ENCODE data around the gene YAE1.
"Not testable (repeated sequence)": the region's sequence is repeated elsewhere in the genome, so short reads cannot be mapped to it uniquely, and the experiment has no call there.

YAE1 gene, protein sequence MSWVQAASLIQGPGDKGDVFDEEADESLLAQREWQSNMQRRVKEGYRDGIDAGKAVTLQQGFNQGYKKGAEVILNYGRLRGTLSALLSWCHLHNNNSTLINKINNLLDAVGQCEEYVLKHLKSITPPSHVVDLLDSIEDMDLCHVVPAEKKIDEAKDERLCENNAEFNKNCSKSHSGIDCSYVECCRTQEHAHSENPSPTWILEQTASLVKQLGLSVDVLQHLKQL

DNA sequence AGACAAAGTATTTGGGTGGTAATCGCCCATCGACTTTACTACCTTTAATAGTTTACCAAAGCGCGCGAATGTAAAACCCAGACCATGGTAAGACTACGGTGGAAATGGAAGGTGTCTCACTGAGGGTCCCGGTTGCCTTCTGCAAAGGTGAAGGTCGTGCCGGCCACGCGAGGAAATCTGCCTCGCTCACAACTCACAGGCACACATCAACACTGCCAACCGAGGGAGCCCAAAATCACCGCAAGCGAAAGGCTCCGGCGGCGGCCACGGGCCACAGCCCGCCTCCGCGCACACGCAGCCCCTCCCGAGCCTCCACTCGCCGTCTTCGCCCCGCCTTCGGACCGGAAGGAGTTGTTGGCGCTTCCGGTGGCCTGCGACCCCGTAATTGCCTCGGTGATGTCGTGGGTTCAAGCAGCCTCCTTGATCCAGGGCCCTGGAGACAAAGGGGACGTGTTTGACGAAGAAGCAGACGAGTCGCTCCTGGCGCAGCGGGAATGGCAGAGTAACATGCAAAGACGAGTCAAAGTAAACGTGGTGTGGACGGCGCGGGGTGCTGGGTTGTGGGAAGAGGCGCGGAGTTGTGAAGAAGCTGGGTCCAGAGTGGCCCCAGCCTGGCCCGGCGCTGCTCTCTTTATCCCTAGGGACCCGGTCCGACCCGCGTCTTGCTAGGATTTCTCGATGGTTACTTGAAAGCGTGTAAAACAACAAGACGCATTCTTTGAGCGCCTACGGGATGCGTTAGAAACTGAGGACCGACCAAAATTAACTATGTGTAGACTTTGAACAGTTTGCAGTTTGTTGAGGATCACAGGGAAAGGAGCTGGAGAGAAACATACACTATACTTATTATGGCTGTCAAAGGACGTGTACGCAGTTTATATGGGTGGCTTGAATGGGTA is at the start of gene YAE1:
Gene YAE1, plus strand, starts transcription at position 382 of the 899 bp plus-strand sequence. Its CDS starts 15 bp downstream, at position 397.
- DNase-seq (ENCODE audit: low read depth) = peak; percentile 73

DNA sequence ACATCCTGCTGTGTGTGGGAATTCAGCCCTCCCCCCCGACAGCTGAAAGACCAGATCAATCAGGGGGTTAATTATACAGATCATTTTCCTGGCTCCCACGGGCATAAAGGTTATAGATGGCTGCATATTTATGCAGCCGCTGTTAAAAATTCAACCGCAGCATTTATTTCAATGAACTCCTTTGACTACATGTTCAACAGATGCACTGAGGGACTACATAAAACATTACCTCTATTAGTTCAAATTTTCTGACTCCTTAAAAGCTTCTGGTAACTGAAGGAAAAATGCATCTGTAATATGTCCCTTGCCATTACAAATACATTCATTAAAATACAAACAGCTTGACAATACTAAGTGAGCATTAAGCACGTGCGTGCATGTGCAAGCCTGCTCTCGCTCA is 49.7 kb upstream of the YAE1 start:
- DNase-seq (ENCODE audit: low read depth) = no peak

DNA sequence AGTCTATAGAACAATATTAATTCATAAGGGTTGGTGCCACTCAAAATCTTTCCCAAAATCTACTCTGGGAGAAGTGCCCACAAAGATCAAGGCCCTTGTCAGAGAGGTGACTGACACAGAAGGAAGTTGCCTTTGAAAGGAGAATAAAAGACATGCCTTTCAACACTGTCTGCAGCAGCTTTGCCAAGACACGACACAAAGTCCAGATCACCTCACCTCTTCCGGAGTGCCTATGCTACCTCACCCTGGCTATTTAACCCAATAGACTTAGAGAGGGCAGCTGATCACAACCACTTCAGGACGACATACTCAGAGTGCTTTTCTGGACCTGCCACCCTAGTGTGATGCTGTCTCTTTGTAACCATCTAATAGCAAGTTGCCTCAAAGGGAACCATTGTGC is 49.0 kb upstream of the YAE1 start:
- DNase-seq (ENCODE audit: low read depth) = no peak

DNA sequence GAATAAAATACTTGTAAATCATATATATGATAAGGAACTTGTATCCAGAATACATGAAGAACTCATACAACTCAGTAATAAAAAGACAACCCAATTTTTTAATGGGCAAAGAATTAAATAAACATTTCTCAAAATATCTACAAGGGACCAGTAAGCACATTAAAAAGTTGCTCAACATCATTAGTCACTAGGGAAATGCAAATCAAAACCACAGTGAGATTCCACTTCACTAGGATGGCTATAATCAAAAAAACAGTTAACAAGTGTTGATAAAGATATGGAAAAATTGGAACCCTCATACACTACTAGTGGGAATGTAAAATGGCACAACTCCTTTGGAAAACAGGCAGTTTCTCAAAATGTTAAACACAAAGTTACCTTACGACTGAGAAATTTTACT is 40.3 kb upstream of the YAE1 start:
- no peak for DNase-seq (ENCODE audit: low read depth)

DNA sequence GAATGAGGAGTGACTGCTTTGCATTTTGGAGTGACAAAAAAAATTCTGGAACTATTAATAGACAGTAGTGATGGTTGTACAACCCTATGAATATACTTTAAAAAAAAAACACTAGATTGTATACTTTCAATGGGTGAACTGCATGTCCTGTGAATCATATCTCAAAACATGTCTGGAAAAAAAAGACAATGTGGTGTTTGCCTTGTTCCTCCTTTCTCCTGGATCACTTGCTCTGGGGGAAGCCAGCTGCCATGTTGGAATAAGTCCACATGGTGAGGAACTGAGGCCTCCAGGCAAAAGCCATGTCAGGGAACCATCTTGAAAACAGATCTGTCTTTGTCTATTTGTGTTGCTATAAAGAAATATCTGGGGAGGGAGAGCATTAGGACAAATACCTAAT is 39.5 kb upstream of the YAE1 start:
- DNase-seq (ENCODE audit: low read depth) = no peak

DNA sequence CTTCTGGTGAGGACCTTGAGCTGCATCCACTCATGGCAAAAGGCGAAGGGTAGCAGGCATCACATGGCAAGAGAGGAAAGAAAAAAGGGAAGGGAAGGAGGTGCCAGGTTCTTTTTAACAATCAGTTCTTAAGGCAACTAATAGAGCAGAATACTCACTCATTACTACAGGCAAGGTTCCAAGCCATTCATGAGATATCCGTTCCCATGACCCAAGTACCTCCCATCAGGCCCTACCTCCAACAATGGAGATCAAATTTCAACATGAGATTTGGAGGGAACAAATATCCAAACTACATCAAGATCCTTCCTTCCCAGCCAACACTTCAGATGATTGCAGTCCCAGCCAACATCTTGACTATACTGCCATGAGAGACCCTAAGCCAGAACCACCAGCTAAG is 38.9 kb upstream of the YAE1 start:
- DNase-seq (ENCODE audit: low read depth) = no peak

DNA sequence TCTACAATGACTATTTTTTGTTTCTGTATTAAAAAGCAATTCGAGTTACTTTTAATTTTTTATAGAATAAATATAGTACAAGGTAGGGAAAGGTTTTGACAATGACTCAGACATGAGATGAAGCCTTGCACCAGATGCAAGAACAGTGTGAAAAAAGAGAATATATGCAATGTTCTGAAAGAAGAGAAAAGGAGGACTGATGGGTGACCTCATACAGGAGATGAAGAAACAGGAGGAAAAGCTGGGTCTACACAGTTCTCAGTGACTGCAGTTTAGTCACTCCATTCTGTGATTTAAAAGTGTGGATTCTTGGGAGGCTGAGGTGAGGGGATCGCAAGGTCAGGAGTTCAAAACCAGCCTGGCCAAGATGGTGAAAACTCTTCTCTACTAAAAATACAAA is 38.3 kb upstream of the YAE1 start:
- DNase-seq (ENCODE audit: low read depth) = no peak

DNA sequence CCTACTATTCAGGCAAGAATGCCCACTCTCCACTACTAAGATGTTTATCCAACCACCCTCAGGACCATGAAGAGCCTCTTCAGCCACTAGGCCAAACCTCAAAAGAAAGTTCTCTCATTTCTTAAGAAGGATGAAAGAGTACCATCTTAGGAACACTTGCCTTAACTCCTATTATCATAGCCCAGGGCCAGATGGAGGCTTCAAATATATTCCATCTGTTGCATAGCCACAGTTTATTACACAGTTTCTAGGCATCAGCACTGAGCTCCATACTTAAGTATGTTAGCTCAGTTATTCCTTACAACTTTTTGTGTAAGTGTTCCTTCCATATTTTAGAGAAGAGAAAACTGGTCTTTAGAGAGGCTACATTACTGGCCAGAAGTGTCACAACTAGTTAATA is 37.4 kb upstream of the YAE1 start:
- no peak for DNase-seq (ENCODE audit: low read depth)

DNA sequence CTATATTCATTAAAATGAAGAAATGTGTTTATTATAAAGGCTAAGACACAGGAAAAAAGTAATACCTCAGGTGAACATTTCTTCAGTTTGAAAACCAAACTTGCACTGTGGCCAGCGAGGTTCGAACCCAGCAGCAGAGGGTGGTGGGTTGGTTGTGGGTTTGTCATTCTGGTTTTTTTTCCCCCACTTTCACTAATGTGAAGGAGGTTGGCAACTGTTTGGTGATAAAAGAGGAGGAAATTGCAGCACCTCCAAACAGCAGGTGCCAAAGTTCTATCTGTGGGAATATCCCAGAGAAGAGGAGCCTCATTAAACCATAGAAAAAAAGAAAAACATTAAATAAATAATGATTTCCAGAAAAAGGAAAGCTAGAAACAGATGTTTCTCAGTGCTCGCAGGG is 36.6 kb upstream of the YAE1 start:
- DNase-seq (ENCODE audit: low read depth) = no peak

DNA sequence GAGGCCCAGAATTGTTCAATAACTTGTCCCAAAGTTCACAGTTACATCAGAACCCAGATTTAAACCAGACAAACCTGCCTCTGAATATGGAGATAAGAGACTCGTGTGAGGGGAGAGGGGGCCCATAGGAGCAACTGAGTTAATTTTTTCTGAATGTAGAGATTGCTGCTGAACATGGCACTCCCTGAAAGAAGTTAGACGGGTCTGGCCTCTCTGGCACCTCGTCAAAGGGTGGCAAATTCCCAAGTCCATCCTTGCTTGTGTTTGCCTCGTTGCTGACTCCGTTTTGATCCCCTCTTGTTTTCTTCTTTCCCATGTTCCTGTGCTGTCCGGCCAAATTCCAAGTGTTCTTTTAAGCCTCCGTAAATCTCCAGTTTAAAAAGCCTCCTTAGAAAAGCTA is 35.2 kb upstream of the YAE1 start:
- no peak for DNase-seq (ENCODE audit: low read depth)

DNA sequence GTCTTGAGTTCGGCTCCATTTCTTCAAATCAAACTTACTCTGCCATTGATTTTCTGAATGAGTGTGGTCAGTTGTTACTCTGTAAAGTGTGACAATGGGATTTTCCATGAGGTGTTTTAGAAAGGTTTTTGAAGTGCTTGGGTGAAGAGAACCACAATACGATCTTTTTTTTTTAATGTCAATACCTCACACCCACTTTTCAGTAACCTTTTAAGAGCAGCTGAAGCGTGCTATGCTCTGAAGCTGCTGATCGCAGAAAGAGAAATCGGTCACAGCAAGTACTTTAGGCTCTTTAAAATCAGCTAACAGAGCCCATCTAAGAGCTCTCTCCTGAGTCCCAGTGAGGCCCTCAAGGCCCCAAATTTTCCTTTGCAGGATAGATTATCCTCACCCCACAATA is 34.4 kb upstream of the YAE1 start:
- DNase-seq (ENCODE audit: low read depth) = no peak

DNA sequence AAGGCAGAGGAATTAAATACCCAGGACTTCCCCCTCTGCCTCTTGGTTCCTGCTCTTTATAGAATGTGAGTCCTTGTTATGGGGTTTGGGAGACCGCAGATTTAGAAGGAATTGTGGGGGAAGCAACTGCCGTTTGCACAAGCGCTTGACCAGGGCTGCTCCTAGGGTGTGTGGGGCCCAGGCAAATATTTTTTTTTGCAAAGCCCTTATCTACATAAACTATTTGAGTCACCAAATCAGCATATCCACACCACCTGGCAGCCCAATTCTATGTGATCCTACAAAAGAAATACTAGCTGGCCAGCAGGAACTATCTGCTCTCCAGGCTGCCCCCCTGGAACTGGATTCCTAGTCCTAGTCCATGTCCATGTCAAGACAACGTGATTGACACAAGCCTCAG is 33.4 kb upstream of the YAE1 start:
- no peak for DNase-seq (ENCODE audit: low read depth)

DNA sequence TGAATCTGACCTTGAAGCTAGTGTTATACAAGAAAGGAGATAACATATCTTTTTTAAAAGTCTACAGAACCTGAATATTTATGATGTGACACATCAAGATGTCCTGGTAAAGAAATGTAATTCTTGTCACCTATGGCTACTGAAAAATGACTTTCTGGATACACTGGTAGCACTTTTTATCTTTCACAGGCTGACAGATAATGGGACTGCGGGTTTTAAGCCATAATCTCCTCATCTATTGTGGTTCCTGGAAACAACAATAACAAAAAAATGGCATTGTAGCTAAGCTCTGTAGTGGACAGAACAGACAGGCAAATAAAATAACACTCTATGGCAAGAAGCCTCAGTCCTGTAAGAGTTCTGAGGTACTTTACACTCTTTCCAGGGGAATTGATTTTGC is 31.6 kb upstream of the YAE1 start:
- DNase-seq (ENCODE audit: low read depth) = no peak

DNA sequence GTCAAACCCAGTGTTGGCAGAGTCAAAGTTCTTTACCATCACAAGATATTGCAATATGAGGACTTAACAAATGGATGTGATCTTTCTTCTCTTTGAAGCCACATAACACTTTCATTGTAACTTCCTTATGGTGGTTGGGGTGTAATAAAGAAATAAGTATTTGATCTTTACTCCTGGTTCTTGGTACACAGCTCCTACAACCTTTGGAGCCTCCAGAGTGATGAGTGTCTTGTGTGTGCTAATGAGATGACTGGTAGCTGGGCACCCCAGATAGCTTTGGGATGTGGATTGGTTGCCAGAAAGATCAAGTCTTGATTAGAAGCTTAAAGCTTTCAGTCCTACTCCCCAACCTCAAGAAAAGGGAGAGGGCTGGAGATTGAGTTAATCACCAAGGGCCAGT is 31.1 kb upstream of the YAE1 start:
- DNase-seq (ENCODE audit: low read depth) = no peak

DNA sequence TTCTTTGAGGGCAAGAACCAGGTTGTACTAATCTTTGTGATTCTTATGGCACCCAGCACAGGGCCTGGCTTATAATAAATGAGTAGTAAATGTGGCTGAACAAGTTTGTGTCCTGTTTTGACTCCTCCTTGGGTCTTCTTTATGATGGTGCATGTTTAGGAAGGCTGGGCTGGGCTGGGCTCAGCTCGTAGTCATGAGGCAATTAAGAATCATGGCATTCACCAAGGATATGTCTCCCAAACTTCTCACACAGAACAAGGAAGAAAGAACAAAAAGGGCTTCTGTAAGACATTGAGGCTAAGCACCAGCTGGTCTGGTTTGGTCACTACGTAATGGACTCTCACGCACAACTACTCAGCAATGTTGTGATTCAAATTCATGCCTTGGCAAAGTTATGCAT is 30.5 kb upstream of the YAE1 start:
- DNase-seq (ENCODE audit: low read depth) = no peak

DNA sequence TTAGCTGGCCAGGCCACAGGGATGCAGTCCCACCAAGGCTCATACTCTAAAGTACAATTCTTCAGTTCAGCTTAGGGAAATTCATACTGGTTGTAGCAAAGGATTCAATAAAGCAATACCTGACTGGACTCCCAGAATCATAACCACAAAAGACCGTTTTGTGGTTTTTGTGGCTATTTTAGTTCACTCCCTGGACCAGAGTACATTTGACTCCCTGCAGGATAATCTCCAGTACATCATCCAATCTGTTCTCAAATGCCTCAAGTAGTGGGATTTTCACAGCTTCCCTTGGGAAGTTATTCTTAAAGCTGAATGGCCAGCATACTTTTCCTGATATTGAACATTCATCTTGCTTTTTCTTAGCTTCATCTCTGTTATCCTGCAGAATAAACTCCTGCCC is 29.3 kb upstream of the YAE1 start:
- no peak for DNase-seq (ENCODE audit: low read depth)

DNA sequence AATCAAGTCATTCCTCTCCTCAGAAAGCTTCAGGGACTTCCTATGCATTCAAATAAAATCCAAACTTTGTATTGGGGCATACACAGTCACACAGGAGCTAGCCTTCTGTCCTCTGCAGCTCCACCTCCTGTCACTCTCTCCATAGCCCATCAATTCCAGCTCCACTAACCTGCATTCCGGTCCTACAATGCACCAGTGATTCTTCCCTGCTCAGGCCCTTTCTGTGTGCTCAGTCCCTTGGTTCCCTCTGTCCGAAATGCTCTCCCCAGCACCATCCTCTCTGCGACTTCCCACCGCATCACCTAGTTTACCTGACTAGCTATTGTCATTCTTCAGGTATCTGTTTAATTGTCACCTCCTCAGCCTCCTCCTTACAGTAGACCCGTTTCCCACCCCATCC is 26.4 kb upstream of the YAE1 start:
- DNase-seq (ENCODE audit: low read depth) = no peak

DNA sequence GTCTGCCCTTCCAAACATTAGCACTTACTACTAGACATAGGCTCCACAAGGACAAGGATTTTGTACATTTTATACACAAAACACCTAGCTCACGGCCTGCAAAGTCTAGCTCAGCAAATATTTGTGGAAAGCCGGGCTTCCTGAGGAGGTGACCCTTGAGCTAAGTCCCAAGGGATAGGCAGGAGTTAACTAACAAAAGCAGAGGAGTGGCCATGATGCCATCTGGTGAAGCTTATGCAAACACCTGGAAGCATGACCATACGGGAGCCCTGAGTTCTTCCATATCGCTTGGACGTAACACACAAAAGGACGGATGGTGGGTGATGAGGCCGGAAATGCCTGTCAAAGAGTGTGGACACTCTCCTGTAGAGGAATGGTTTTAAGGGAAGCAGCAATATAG is 25.9 kb upstream of the YAE1 start:
- no peak for DNase-seq (ENCODE audit: low read depth)

DNA sequence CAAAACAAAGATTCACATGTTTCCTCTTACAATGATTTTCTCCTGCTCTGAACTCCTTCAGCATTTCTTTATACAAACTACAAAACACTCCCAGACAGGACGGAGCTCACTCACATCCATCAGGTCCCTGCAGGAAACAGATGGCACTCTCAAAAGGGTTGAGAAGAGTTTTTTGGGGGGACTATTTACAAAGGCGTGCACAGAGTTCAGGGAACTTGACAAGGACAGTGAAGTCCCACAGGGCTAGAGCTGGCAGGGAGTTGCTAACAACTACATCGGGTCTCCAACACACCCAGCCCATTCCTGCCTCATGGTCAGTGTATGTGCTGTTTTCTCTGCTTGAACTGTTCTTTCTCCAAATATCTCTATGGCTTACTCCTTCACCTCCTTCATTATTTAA is 24.7 kb upstream of the YAE1 start:
- DNase-seq (ENCODE audit: low read depth) = no peak

DNA sequence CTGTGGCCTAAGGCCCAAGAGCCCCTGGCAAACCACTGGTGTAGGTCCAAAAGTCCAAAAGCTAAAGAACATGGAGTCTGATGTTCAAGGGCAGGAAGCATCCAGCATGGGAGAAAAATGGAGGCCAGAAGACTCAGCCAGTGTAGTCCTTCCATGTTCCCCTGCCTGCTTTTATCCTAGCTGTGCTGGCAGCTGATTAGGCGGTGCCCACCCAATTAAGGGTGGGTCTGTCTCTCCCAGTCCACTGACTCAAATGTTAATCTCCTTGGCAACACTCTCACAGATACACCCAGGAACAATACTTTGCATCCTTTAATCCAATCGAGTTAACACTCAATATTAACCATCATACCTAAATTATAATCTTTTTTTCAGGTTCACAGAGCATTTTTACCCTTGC is 21.4 kb upstream of the YAE1 start:
- DNase-seq (ENCODE audit: low read depth) = not testable (repeated sequence)

DNA sequence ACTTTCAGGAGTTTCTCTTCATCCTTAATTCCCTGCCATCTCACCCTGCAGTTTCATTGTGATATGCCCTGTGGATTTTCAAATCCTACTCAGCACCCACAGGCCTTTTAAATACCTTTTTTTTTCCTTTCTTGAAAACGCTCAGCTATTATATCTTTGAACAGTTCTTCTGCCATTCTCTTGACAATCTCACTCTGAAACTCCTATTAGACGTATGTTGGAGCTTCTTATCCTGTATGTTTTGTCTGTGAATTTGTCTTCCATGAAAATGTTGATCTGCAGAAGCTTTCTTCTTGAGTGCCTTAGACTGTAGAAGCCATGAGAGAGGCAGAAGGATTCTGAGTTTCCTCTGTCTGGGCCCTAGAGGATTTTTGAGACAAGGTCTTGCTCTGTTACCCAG is 18.9 kb upstream of the YAE1 start:
- DNase-seq (ENCODE audit: low read depth) = no peak

DNA sequence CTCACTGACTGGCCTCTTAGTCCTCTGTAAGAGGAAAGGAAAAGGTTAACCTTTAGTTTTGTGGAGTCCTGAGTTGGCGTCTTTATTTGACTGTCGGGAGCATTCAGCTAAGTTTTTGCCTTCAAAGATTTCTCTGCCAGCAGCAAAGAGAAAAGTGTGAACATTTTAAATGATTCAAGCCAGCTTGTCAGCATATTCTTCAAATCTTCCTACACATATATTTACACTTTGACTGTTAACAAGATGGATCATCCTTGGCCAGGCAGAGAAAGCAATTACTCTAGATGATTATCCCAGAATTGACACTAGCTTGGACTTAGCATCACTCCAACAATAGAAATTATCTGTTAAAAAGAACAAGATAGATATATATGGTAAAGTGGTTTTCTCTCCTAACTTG is 15.8 kb upstream of the YAE1 start:
- DNase-seq (ENCODE audit: low read depth) = no peak

DNA sequence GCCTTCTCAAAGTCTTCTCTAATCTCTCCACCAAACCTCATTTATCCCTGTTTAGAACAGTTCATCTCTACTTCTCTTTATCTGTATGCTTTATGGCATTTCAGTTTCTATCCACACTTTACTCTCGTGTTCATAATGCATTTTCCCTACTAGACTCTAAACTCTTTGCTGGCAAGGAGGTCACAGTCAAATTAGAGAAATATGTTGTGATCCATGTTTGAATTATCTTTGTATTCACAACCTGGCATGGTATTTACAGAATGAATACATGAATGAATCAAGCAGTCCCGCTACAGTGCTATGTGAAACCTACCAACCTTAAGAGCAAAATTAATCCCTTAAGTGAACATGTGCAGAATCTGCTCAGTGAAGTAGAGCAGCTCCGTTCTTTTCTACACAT is 12.8 kb upstream of the YAE1 start:
- DNase-seq (ENCODE audit: low read depth) = no peak
